ENCODE data around the gene L3MBTL1.

L3MBTL1 gene

GRCh38 chr20:43564455-43564854, 57.0 kb downstream of the L3MBTL1 start:
- H3K27ac ChIP-seq = no peak overlapping the region
- TF ChIP-seq, protein P1, sequence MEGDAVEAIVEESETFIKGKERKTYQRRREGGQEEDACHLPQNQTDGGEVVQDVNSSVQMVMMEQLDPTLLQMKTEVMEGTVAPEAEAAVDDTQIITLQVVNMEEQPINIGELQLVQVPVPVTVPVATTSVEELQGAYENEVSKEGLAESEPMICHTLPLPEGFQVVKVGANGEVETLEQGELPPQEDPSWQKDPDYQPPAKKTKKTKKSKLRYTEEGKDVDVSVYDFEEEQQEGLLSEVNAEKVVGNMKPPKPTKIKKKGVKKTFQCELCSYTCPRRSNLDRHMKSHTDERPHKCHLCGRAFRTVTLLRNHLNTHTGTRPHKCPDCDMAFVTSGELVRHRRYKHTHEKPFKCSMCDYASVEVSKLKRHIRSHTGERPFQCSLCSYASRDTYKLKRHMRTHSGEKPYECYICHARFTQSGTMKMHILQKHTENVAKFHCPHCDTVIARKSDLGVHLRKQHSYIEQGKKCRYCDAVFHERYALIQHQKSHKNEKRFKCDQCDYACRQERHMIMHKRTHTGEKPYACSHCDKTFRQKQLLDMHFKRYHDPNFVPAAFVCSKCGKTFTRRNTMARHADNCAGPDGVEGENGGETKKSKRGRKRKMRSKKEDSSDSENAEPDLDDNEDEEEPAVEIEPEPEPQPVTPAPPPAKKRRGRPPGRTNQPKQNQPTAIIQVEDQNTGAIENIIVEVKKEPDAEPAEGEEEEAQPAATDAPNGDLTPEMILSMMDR (conservative IDR thresholded peaks at IDR 0.05) = no peak

DNA sequence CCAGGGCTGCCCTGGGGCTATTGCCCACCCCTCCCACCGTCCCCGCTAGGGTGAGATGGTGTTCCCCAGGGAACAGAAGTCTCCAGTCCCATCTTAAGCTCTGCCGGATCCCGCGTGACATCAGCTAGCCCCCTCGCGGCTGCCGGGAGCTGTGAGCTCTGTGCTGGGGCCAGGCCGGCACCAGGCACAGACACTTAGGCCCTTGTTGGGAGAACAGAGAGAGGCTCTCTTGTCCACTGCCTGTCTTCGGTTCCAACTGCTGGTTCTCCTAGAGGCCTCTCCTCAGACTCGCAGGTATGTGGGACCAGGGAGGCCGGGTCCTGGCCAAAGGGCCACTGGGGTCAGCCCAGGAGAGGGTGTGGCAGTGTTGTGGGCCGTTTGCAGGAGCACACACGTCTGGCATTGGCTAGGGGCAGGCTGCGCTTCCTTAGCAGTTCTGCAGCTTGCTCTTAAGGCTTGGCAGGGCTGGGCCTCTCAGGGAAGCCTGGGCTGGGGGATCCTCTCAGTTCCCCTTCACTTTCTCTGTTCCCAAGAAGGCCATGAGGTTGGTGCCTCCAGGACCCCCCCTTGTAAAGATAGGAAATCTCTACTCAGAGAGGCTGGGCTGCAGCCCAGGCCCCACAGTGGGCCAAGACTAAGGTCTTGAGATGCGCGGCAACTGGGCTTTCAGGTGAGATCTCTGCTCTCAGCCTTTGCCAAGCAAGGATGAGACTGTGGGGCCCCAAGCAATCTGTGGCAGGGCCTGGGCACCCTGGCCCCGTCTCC, 57.7 kb downstream of the L3MBTL1 start:
- TF ChIP-seq, protein P1 (conservative IDR thresholded peaks at IDR 0.05) = no peak
- no peak overlapping the region for H3K27ac ChIP-seq

GRCh38 chr20:43565758-43566104, 58.2 kb downstream of the L3MBTL1 start:
- no peak overlapping the region for H3K27ac ChIP-seq
- TF ChIP-seq, protein P1 (conservative IDR thresholded peaks at IDR 0.05) = no peak

DNA sequence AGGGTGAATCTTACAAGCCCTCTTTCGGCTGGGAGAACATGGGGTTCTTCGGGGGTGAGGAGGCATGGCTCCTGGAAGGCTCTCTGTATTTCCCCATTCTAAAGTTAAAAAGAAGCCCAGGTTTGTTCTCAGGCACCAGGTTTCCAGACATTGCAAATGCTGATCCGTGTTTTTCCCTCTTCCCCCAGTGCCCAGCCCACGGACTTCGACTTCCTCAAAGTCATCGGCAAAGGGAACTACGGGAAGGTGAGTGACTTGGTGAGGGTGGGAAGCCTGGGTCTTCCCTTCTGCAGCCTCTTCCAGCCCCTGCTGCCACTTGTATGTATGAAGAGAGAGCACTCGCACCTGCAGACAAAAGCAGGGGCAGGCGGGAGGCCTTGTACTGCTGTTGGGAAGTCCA, 60.0 kb downstream of the L3MBTL1 start:
- TF ChIP-seq, protein P1 (conservative IDR thresholded peaks at IDR 0.05) = no peak
- no peak overlapping the region for H3K27ac ChIP-seq

GRCh38 chr20:43568706-43569105, 61.2 kb downstream of the L3MBTL1 start:
- no peak overlapping the region for H3K27ac ChIP-seq
- TF ChIP-seq, protein P1 (conservative IDR thresholded peaks at IDR 0.05) = no peak

DNA sequence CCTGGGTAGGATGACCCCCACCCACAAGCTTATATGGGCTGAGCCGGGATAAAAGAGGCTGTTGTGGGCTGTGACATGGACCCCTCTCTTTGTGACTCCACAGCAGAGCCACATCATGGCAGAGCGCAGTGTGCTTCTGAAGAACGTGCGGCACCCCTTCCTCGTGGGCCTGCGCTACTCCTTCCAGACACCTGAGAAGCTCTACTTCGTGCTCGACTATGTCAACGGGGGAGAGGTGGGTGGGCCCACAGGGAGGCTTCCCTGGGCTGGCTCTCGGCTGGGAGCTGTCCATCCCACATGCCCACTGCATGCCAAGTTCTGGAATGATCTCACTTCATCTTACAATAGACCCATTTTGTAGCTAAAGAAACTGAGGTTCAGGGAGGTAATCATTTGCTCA, 61.8 kb downstream of the L3MBTL1 start:
- TF ChIP-seq, protein P1 (conservative IDR thresholded peaks at IDR 0.05) = no peak
- H3K27ac ChIP-seq = no peak overlapping the region

- no peak overlapping the region for H3K27ac ChIP-seq
- TF ChIP-seq, protein P1 (conservative IDR thresholded peaks at IDR 0.05) = no peak
Measured at GRCh38 chr20:43570496-43570895, 63.0 kb downstream of the L3MBTL1 start.
